Suprapubic skin (tissue), 4 donors: ENCODE measurements around the gene CNGA1.
"Not testable (repeated sequence)": the region's sequence is repeated elsewhere in the genome, so short reads cannot be mapped to it uniquely, and the experiment has no call there.

Experiments used
- EP300 ChIP-seq: sonication (generic); formaldehyde crosslinking; IDR thresholded peaks from one replicate; pipeline ENCODE4 v1.6.1; 2017; ENCODE audit warnings: antibody characterized with exemption
- POLR2A ChIP-seq, 2 donors: fragments of 450-650 bp; IDR thresholded peaks; one replicate each; pipeline ENCODE4 v1.6.1; 2017; ENCODE audit warnings: antibody characterized with exemption in 2 of 2, mild to moderate bottlenecking in 2 of 2, moderate library complexity in 2 of 2
- POLR2AphosphoS5 ChIP-seq, 3 donors: sonication (generic); formaldehyde crosslinking; IDR thresholded peaks; one replicate each; pipeline ENCODE4 v1.6.1; 2017; ENCODE audit warnings: antibody characterized with exemption in 3 of 3
- TF ChIP-seq, protein P1 (sequence below), 2 donors: fragments of 200-600 bp in 1 of 2; fragments of 450-650 bp in 1 of 2; sonication (generic) in 1 of 2; IDR thresholded peaks; one replicate each; pipeline ENCODE4 v1.5.1; 2016 to 2019; ENCODE audit warnings: antibody characterized with exemption in 2 of 2, mild to moderate bottlenecking in 1 of 2, moderate library complexity in 1 of 2

DNA sequence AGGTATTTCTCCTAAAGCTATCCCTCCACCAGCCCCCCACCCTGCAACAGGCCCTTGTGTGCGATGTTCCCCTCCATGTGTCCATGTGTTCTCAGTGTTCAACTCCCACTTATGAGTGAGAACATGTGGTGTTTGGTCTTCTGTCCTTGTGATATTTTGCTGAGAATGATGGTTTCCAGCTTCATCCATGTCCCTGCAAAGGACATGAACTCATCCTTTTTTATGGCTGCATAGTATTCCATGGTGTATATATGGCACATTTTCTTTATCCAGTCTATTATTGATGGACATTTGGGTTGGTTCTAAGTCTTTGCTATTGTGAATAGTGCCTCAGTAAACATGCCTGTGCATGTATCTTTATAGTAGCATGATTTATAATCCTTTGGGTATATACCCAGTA is 99.3 kb downstream of the CNGA1 start:
- not testable (repeated sequence) for TF ChIP-seq POLR2A (IDR thresholded peaks at IDR 0.05); POLR2AphosphoS5 (IDR thresholded peaks at IDR 0.05); EP300
- TF ChIP-seq, protein P1, sequence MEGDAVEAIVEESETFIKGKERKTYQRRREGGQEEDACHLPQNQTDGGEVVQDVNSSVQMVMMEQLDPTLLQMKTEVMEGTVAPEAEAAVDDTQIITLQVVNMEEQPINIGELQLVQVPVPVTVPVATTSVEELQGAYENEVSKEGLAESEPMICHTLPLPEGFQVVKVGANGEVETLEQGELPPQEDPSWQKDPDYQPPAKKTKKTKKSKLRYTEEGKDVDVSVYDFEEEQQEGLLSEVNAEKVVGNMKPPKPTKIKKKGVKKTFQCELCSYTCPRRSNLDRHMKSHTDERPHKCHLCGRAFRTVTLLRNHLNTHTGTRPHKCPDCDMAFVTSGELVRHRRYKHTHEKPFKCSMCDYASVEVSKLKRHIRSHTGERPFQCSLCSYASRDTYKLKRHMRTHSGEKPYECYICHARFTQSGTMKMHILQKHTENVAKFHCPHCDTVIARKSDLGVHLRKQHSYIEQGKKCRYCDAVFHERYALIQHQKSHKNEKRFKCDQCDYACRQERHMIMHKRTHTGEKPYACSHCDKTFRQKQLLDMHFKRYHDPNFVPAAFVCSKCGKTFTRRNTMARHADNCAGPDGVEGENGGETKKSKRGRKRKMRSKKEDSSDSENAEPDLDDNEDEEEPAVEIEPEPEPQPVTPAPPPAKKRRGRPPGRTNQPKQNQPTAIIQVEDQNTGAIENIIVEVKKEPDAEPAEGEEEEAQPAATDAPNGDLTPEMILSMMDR (IDR thresholded peaks at IDR 0.05) = not testable (repeated sequence)
